K562 (cell line): ENCODE measurements around the gene TULP3. TPM values are rescaled to one million over a fixed set of nuclear protein-coding genes. Genes with fewer than 3 reads are reported as not detected.

Source experiments
- ATAC-seq: fragments of 200-7000 bp; cut with Tn5 transposase; 3 replicates; pipeline ENCODE4 v1.9.1; 2020; ENCODE audit warnings: moderate library complexity
- BruUV-seq: library from RNA; stranded (reverse); fragments of 400-500 nt; replicated peaks from 2 replicates; lab custom pipeline; 2021; lab: Mats Ljungman, UMichigan
- CTCF ChIA-PET: fragments of 300-600 bp; formaldehyde crosslinking; extraction: SDS; loops from one replicate; lab custom pipeline; 2021; ENCODE audit warnings: low intra/inter-chr PET ratio; lab: Yijun Ruan, JAX
- POLR2A ChIA-PET: fragments of 300-600, 350-650 bp; sonication (Branson Sonifier 250); formaldehyde crosslinking; extraction: SDS; loops from one replicate; lab custom pipeline; 2021; ENCODE audit warnings: antibody characterized with exemption, inconsistent platforms; lab: Yijun Ruan, JAX
- DNase-seq, 4 experiments: peaks; one replicate each; pipeline versions ENCODE4 v3.0.0 to v3.0.0-alpha.2; 2011 to 2018; ENCODE audit warnings: low spot score in 3 of 4, mixed read lengths in 3 of 4; ENCODE audit errors: extremely low read depth in 1 of 4
- FAIRE-seq: peaks from 2 replicates; lab custom pipeline; 2011; peaks lifted over from hg19 to GRCh38; lab: Jason Lieb, UNC
- H2AFZ ChIP-seq: 2 replicates; pipeline ENCODE4 v1.6.0; 2011; ENCODE audit warnings: low read depth, low read length, control low read depth, inconsistent platforms
- H3K27ac ChIP-seq: fragments of 200-600 bp; 3 replicates; pipeline ENCODE4 v1.8.0; 2011; ENCODE audit warnings: low read depth, mild to moderate bottlenecking, control low read depth, inconsistent platforms, low read length, moderate library complexity, mixed read lengths; ENCODE audit errors: extremely low read depth
- H3K27me3 ChIP-seq, 2 experiments: fragments of 300-600 bp in 1 of 2; 2 replicates in 1 of 2; 3 replicates in 1 of 2; pipeline versions ENCODE4 v1.6.0 to v1.8.0; 2011; ENCODE audit warnings: inconsistent platforms in 2 of 2, low read length in 2 of 2, mild to moderate bottlenecking in 1 of 2, mixed read lengths in 1 of 2, moderate library complexity in 1 of 2; ENCODE audit not compliant: control insufficient read depth in 2 of 2, insufficient read depth in 2 of 2
- H3K36me3 ChIP-seq: fragments of 300-600 bp; 3 replicates; pipeline ENCODE4 v1.8.0; 2011; ENCODE audit warnings: mild to moderate bottlenecking, low read length, inconsistent platforms; ENCODE audit not compliant: control insufficient read depth, insufficient read depth
- H3K4me1 ChIP-seq, 2 experiments: fragments of 200-600 bp in 1 of 2; replicated peaks in 1 of 2; 2 replicates in 1 of 2; 3 replicates in 1 of 2; pipeline versions ENCODE4 v1.5.1 to v1.8.0; 2011; ENCODE audit warnings: inconsistent platforms in 2 of 2, low read length in 2 of 2, mild to moderate bottlenecking in 1 of 2, mixed read lengths in 1 of 2, moderate library complexity in 1 of 2; ENCODE audit not compliant: control insufficient read depth in 2 of 2, insufficient read depth in 2 of 2
- H3K4me2 ChIP-seq: 2 replicates; pipeline ENCODE4 v1.6.1; 2011; ENCODE audit warnings: low read length, control low read depth, inconsistent platforms, mixed read lengths; ENCODE audit not compliant: insufficient read depth
- H3K4me3 ChIP-seq: fragments of 200-600 bp; sonication (generic), shearing (Covaris generic); 2 replicates; pipeline ENCODE4 v1.5.1; 2016; ENCODE audit warnings: control low read depth, inconsistent platforms
- H3K79me2 ChIP-seq: fragments of 200-600 bp; 3 replicates; pipeline ENCODE4 v1.8.0; 2011; ENCODE audit warnings: low read length, inconsistent platforms; ENCODE audit not compliant: control insufficient read depth, insufficient read depth
- H3K9ac ChIP-seq, 2 experiments: 2 replicates each; pipeline versions ENCODE4 v1.6.0 to v1.6.1; 2011; ENCODE audit warnings: low read depth in 2 of 2, low read length in 2 of 2, control low read depth in 1 of 2, inconsistent platforms in 1 of 2, mild to moderate bottlenecking in 1 of 2, mixed read lengths in 1 of 2; ENCODE audit not compliant: insufficient read depth in 1 of 2
- H3K9me1 ChIP-seq: one replicate; pipeline ENCODE4 v1.6.0; 2011; ENCODE audit warnings: inconsistent platforms, mild to moderate bottlenecking, low read length, moderate library complexity; ENCODE audit not compliant: control insufficient read depth, insufficient read depth
- H3K9me3 ChIP-seq: replicated peaks from 2 replicates; pipeline ENCODE4 v1.5.1; 2011; ENCODE audit warnings: low read depth, low read length, inconsistent platforms; ENCODE audit not compliant: control insufficient read depth, insufficient read depth
- H4K20me1 ChIP-seq: replicated peaks from 2 replicates; pipeline ENCODE4 v1.6.1; 2011; ENCODE audit warnings: low read length, inconsistent platforms, mixed read lengths; ENCODE audit not compliant: control insufficient read depth, insufficient read depth
- CC2D1A ChIP-seq: fragments of 450-650 bp; IDR thresholded peaks from 2 replicates; pipeline ENCODE4 v1.6.1; 2017; ENCODE audit warnings: mild to moderate bottlenecking
- ETV6 ChIP-seq, 3 experiments: fragments of 150-350 bp in 1 of 3; sonication (generic) in 1 of 3; formaldehyde crosslinking in 1 of 3; IDR thresholded peaks; 2 replicates each; pipeline versions ENCODE4 v1.6.1 to v1.8.0; 2014 to 2022; ENCODE audit warnings: borderline replicate concordance in 2 of 3, low read depth in 2 of 3, antibody characterized with exemption in 1 of 3, low read length in 1 of 3, mild to moderate bottlenecking in 1 of 3, missing genetic modification reagents in 1 of 3
- IRF9 ChIP-seq: fragments of 450-650 bp; IDR thresholded peaks from 2 replicates; pipeline ENCODE4 v1.6.1; 2016; ENCODE audit warnings: missing biosample characterization, missing genetic modification characterization
- WGBS: fragments of 100-300 bp; shearing (Covaris generic); methylation state at CpG from one replicate; pipeline ENCODE4 v1.1.6; 2016; ENCODE audit warnings: low coverage, mixed read lengths; ENCODE audit not compliant: insufficient coverage; ENCODE audit errors: missing lambda C conversion rate; 5-methylcytosine and 5-hydroxymethylcytosine counted together
- in situ Hi-C: fragments of 300-500 bp; cut with MboI; formaldehyde crosslinking; loops from 4 replicates; pipeline ENCODE4 v1.15.0; 2018; ENCODE audit warnings: inconsistent platforms, mixed read lengths
- intact Hi-C: fragments of 100-400 bp; cut with micrococcal nuclease; formaldehyde crosslinking; loops from 2 replicates; pipeline ENCODE4 v1.14.2; 2022
- polyA plus RNA-seq, 8 experiments: library from polyadenylated mRNA; depleted of rRNA in 4 of 8; stranded (reverse) in 5 of 8; unstranded in 3 of 8; fragments of >200 nt; fragmentation: Nextera tagmentation in 2 of 8; fragmentation: Illumina TruSeq in 1 of 8; extraction: Ambion mirVana in 2 of 8; extraction: Trizol in 1 of 8; gene quantifications; 2 replicates each; pipeline versions ENCODE4 v1.2.1 to v1.2.3, GENCODE V29; 2011 to 2014; ENCODE audit warnings: inconsistent platforms in 1 of 8, missing spikeins in 1 of 8
- total RNA-seq, 7 experiments: library from RNA; depleted of rRNA in 6 of 7; stranded (reverse); fragments of >200 nt in 6 of 7; fragmentation: Illumina TruSeq in 2 of 7; extraction: Trizol in 2 of 7; gene quantifications; 2 replicates each; pipeline versions ENCODE4 v1.2.1 to v1.2.3, GENCODE V29; 2011 to 2021; ENCODE audit warnings: low replicate concordance in 1 of 7
- TF ChIP-seq, protein P1 (sequence below): fragments of 450-650 bp; formaldehyde crosslinking; IDR thresholded peaks from 2 replicates; pipeline ENCODE4 v1.4.0; 2022; ENCODE audit warnings: missing genetic modification characterization

The TULP3 gene
- total and polyA plus RNA-seq, 9 of the 15 experiments (the other 6 are each of a cell fraction or from before 2014, with no cell fraction given), result 3.6 to 13.3 (median 7.3) TPM

- Histone ChIP-seq H3K36me3 (peaks cover 3% of the 10 kb centered on the region; the same call in 2 of the 3 replicates), H3K27me3 (no peaks in the 10 kb centered on the region), H3K27ac (no peak overlapping the region; the same call in 2 of the 3 replicates), H3K9me3 (no peaks in the 10 kb centered on the region), H3K4me1 (peaks cover 25 to 39% of the 10 kb centered on the region in 2 experiments; a peak in 4 of 5 replicates), H2AFZ (no peak overlapping the region), H4K20me1 (no peaks in the 10 kb centered on the region; the same call in 1 of the 2 replicates), H3K9ac (peak overlapping the region; percentile 67 to 77), H3K79me2 (peaks cover 53% of the 10 kb centered on the region), H3K4me2 (peak overlapping the region; percentile 90), H3K4me3 (peak overlapping the region; percentile 65; the same call in 1 of the 2 replicates), H3K9me1 (peaks cover 3% of the 10 kb centered on the region)
- no peak for ATAC-seq
- WGBS, result 29% methylated on average over 8 of the region's 10 CpGs
- in situ Hi-C loops, result no loop called here
- FAIRE-seq, result no peak
- intact Hi-C loops, result loop anchor here (5.0 kb wide), 1 partner anchor 36 kb away; no protein-coding TSS in a partner anchor
- no TSS peak for BruUV-seq
- ChIA-PET POLR2A (interaction anchor here (0.6 to 1.0 kb wide), 6 partner anchors 10 to 638 kb away, joined by 3 read pairs; no protein-coding TSS in a partner anchor), CTCF (no interaction called here)
- TF ChIP-seq ETV6 (IDR thresholded peaks at IDR 0.05; ENCODE audit: borderline replicate concordance in 1 of 2, low read depth in 2 of 2, low read length in 1 of 2) (no peak), ETV6 (CRISPR knock-in tag; IDR thresholded peaks at IDR 0.05; ENCODE audit: borderline replicate concordance) (no peak)
- peak in 1 of 4 experiments; percentile 13 for DNase-seq
Measured at GRCh38 chr12:2960996-2961616, 70.4 kb downstream of the TULP3 start.

- H3K27ac ChIP-seq, result no peak overlapping the region
- H2AFZ ChIP-seq, result no peak overlapping the region
- H3K27me3 ChIP-seq, result no peaks in the 10 kb centered on the region
- ChIA-PET CTCF (no interaction called here), POLR2A (interaction anchor here (0.6 to 0.9 kb wide), 5 partner anchors 11 to 1895 kb away, joined by 3 to 4 read pairs (median 3); no protein-coding TSS in a partner anchor)
- peaks cover 3% of the 10 kb centered on the region; the same call in 2 of the 3 replicates for H3K36me3 ChIP-seq
- FAIRE-seq, result no peak
- H3K9me3 ChIP-seq, result no peaks in the 10 kb centered on the region
- peak overlapping the region in 1 of 2 experiments; percentile 77; a peak in 1 of 4 replicates for H3K9ac ChIP-seq
- H4K20me1 ChIP-seq, result no peaks in the 10 kb centered on the region; the same call in 1 of the 2 replicates
- no peak overlapping the region for H3K4me3 ChIP-seq
- ATAC-seq, result no peak
- H3K9me1 ChIP-seq, result peaks cover 3% of the 10 kb centered on the region
- DNase-seq, result no peak
- WGBS, result 87% methylated on average over 5 of the region's 5 CpGs
- peaks cover 53% of the 10 kb centered on the region for H3K79me2 ChIP-seq
- in situ Hi-C loops, result no loop called here
- intact Hi-C loops, result loop anchor here (5.0 kb wide), 1 partner anchor 36 kb away; no protein-coding TSS in a partner anchor
- peak overlapping the region; percentile 90 for H3K4me2 ChIP-seq
- peaks cover 25 to 39% of the 10 kb centered on the region in 2 experiments; a peak in 4 of 5 replicates for H3K4me1 ChIP-seq
- BruUV-seq, result no TSS peak
- TF ChIP-seq, protein P1, sequence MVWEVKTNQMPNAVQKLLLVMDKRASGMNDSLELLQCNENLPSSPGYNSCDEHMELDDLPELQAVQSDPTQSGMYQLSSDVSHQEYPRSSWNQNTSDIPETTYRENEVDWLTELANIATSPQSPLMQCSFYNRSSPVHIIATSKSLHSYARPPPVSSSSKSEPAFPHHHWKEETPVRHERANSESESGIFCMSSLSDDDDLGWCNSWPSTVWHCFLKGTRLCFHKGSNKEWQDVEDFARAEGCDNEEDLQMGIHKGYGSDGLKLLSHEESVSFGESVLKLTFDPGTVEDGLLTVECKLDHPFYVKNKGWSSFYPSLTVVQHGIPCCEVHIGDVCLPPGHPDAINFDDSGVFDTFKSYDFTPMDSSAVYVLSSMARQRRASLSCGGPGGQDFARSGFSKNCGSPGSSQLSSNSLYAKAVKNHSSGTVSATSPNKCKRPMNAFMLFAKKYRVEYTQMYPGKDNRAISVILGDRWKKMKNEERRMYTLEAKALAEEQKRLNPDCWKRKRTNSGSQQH (CRISPR knock-in tag), result no peak
- TF ChIP-seq ETV6 (IDR thresholded peaks at IDR 0.05; ENCODE audit: borderline replicate concordance in 1 of 2, low read depth in 2 of 2, low read length in 1 of 2), result no peak
- no peak for TF ChIP-seq ETV6 (CRISPR knock-in tag; IDR thresholded peaks at IDR 0.05; ENCODE audit: borderline replicate concordance)
- TF ChIP-seq IRF9 (tag), result no peak
- TF ChIP-seq CC2D1A, result no peak
Measured at GRCh38 chr12:2961705-2962104, 71.0 kb downstream of the TULP3 start.
